GM19324 (cell line): Measurements from ENCODE around the gene MYCN.

Experiments used
- ATAC-seq: cut with Tn5 transposase; IDR thresholded peaks from one replicate; pipeline ENCODE4 v1.9.1; 2021; ENCODE audit warnings: mild to moderate bottlenecking, moderate library complexity; ENCODE audit not compliant: unreplicated experiment, low FRiP score

MYCN gene

GRCh38 chr2:15974565-15975260 lies 34.4 kb downstream of the MYCN start:
- ATAC-seq: no peak

- no peak for ATAC-seq
These were observed 34.9 kb downstream of the MYCN start for GRCh38 chr2:15975261-15975600.

GRCh38 chr2:15975676-15976075 lies 35.3 kb downstream of the MYCN start:
- ATAC-seq: no peak

GRCh38 chr2:15976354-15976753 lies 36.0 kb downstream of the MYCN start:
- ATAC-seq: no peak

GRCh38 chr2:15979051-15979758 lies 38.9 kb downstream of the MYCN start:
- ATAC-seq: no peak

DNA sequence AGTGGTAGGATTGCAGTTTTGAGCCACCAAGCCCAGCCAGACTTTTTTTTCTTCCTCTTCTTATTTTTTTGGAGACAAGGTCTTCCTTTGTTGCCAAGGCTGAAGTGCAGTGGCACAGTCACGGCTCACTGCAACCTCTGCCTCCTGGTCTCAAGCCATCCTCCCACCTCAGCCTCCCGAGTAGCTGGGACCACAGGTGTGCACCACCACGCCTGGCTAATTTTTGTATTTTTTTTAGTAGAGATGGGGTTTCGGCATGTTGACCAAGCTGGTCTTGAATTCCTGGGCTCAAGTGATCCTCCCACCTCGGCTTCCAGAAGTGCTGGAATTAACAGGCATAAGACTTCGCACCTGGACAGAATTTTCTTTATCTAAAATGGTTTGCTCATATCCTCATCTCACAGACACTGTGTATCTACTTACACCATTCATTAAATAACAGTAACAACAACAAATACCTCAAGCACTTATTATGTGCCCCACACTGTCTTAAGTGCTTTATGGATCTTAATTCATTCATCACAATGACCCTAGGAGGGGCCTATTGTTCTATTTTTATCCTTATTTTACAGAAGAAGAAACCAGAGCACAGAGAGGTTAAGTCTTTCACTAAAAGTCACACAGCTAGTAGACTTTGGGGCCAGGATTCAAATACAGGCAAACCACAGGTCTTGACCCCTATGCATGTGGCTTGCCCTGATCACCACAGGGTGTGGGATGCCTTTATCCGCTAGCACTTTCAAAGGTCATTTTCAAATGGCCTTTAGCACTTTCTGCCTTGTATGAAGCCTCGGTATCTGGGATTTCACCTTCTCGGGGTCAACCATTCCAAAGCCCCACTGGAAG lies 39.6 kb downstream of the MYCN start:
- no peak for ATAC-seq

DNA sequence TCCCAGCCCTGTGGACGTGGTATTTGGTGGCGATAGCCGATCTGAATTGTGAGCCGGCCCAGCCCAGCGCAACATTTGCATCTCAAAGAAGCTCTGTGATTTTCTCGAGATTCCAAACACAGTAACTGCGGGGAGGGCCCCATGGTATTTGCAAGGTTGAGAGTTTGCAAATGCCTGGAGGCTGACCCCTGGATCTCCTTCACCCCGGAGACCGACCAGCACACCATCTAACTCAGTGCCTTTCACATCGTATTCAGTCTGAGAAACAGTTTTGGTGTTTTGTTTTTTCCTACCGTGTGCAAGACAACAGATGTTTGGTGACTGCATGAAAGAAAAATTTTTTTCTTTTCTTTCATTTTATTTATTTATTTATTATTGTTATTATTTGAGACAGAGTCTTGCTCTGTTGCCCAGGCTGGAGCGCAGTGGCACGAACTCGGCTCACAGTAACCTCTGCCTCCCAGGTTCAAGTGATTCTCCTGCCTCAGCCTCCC lies 40.3 kb downstream of the MYCN start:
- ATAC-seq: no peak

DNA sequence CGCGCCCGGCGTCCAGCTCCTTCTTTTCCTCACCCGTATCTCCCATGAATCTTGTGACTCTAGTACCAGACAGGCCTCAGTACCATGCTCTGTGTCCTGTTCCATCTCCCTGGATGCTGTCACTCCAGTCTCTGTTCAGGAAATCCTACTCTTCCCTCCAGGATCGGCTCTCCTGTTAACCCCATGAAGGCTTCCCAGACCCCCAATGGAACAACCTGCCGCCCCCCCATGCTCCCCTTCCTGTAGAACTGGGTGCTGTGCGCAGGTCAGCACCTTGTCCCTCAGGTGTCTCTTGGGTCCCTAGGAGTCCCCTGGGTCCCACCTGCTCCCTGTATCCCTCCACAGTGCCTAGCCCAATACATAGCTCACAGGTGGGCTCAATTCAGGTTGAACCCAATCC lies 41.3 kb downstream of the MYCN start:
- no peak for ATAC-seq

DNA sequence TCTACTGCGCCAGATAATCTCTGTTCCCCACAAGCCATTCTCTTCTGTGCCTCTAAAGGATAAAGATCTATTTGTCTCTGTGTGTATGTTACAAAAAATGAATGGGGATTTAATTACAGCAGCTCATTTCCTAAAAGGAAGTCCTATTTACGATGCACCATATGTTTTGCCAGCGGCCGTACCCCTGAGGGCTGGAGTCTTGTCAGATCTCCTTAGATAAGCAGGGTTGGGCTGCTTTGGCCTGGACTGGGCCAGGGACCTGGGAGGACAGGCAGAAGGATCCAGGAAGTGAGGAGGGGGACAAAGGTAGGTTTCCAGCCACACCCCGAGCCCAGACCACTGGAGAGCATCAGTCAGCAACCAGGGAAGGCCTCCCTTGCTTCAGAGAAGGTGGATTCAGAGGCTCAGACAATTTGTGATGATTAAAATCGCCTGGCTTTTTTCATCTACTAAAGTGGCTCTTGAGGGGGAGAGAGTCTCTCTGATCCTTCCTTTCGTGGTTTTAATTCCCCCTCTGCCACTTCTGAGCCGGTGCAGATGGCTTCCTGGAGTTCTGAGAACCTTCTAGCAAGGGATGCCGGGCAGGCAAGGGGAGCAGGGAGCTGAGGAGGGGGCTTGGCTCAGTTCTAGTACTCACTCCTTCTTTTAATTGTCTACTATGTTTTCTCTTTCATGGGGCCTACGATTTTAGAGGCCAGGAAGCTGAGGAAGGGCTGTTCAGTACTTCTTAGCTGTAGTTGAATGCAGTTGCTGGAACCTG lies 42.1 kb downstream of the MYCN start:
- no peak for ATAC-seq

DNA sequence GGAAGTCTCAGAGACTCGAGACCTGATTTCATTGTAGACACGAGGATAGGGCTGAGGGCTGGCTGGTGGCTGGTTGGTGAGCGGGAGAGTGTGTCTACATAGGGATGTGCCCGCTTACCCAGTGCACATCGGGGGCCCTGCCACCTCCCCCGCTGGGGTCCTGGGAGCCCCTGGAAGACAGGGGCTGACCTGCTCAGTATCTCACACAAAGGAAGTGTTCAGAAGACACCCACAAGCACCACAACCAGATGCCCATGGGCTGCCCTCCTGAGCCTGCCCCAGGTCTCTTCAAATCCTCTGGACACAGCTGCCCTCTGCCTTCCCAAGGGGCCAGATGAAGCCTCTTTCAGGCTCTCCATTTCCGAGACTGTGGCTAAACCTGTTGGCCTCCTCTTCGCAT lies 43.1 kb downstream of the MYCN start:
- no peak for ATAC-seq

GRCh38 chr2:15984368-15985255 lies 44.3 kb downstream of the MYCN start:
- no peak for ATAC-seq

DNA sequence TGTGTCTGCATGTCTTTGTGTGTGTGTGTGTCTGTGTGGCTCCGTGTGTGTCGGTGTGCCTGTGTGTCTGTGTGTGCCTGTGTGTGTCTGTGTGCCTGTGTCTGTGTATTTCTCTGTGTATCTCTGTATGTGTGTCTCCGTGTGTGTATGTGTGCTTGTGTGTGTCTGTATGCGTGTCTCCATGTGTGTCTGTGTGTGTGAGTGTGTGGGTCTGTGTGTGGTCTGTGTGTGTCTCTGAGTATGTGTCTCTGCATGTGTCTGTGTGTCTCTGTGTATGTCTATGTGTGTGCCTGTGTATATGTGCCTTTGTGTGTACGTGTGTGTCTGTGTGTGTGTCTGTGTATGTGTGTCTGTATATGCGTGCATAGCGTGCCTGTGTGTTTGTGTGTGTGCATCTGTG lies 45.2 kb downstream of the MYCN start:
- ATAC-seq: no peak

GRCh38 chr2:15986068-15986560 lies 45.8 kb downstream of the MYCN start:
- no peak for ATAC-seq

- ATAC-seq: no peak
These were observed 46.3 kb downstream of the MYCN start for GRCh38 chr2:15986644-15987043.

DNA sequence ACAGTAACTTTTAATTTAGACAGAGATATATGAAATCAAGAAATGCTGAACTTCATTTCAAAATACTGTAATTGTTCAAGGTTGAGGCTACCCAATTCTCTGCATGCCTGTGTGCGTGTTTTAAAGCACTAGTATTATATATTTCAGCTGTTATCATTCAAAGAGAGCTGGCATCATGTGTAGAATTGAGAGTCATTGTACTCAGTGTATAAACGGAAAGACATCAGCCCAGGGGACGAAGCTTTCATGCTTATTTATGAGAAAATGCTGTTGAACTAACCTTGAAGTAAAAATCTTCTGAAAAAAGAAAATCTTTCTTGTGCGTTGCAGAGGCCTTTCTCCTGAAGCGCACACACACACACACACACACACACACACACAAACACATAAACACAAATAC lies 48.4 kb downstream of the MYCN start:
- ATAC-seq: no peak

DNA sequence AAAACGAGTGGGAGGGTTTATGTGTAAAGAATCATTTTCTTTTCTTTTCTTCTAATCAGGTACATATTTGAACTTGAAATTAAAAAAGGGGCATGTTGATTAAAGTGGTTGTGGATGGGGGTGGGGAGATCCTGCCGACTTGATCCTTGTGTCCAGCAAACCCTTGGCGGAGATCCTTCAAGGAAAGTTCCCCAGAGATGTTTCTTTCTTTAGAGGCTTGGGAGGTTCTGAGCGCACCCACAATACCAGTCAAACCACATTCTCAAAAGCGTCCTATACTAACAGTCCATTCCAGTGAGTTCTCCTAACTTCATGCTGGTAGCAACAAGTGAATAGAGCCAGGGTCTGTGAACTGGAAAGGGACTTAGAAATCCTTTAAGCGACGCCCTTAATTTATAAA lies 49.2 kb downstream of the MYCN start:
- ATAC-seq: no peak

- ATAC-seq: no peak
These were observed 50.1 kb downstream of the MYCN start for GRCh38 chr2:15990151-15991101.

GRCh38 chr2:15991231-15991630 lies 50.9 kb downstream of the MYCN start:
- ATAC-seq: no peak
